ENCODE measurements around the gene BAHD1.
"Not testable (repeated sequence)": the region's sequence is repeated elsewhere in the genome, so short reads cannot be mapped to it uniquely, and the experiment has no call there.

The BAHD1 gene

DNA sequence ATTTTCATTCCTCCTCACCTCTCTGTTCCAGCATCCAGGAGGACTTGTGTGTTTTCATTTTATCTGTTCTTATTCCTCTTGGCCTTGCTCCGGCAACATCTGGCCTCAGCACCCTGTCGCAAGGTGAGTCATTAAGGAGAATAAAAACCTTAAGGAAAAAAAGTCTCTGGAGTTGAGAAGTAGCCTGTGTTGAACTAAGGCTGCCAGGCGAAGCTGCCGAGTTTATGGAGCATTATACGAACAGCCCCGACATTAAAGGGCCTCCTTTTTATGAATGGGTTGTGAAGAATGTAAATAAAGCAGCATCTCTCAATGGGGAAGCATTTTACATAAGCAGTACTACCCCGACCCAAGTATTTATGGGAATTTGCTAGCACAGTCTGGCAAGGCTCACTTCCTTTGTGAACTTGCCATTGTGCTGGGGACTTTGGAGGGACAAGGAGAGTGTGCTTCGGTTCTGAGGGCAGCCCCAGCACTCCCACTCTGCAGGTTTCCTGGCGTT lies 4.7 kb downstream of the BAHD1 start:
- DNase-seq (ENCODE audit: low read depth in 2 of 2), result no peak

GRCh38 chr15:40446144-40446543 lies 5.4 kb downstream of the BAHD1 start:
- no peak for DNase-seq (ENCODE audit: low read depth in 2 of 2)

DNA sequence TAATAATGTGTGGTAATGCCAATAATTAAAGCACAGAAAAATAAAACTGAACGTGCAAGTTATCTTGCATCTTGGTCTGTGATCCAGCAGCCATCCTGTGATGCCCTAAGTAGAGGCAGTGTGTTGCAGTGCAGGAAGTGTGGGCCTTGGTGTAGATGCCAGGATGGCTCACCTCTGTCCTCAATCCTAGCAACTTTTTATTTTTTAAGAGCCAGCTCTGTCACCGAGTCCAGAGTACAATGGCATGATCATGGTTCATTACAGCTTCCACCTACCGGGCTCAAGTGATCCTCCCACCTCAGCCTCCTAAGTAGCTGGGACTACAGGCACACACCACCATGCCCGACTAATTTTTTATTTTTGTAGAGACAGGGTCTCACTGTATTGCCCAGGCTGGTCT lies 7.6 kb downstream of the BAHD1 start:
- no peak for DNase-seq (ENCODE audit: low read depth in 2 of 2)

DNA sequence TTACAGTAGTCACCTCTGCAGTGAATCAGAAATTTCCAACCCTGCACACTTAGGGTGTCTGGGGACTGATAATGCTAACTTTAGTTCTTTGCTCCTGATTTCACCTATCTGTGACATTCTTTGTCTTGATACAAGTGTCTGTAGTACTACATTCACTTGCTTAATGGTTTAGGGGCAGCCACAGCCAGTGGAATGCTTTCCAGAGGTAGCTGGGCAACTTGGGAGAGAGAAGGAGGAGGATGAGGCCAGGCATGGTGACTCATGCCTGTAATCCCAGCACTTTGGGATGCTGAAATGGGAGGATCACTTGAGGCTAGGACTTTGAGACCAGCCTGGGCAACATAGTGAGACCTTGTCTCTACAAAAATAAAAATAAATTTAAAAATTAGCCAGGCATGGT lies 8.5 kb downstream of the BAHD1 start:
- no peak for DNase-seq (ENCODE audit: low read depth in 2 of 2)

- DNase-seq (ENCODE audit: low read depth in 2 of 2), result no peak
Measured at GRCh38 chr15:40450047-40450446, 9.3 kb downstream of the BAHD1 start.

DNA sequence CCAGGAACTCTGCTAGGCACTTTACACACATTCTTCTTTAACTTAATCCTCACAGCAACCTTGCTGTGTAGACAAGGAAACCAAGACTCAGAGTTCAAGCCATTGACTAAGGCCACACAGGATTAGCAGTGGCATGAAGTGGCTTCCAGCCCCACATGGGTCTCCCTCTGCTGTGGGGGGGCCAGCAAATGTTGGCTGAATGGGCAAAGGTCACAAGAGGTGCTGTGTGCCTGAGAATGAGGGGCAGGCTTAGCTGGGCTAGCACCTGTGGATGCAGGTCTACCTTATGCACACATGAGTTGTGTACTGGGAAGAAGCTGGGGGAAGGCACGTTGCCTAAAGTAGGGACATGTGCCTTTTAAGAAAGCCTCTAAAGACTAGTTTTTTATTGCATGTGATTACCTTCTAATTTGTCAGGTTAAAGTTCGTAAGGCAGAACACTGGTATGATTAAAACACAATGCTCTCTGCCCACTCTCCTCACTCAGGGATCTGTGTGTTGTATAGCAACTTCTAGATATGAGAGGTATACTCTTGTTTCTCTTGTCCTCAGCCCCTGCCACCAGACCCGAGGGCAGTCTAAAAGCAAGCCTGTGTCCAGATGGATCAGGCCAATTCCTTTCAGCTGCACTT lies 10.9 kb downstream of the BAHD1 start:
- DNase-seq (ENCODE audit: low read depth in 2 of 2), result no peak

GRCh38 chr15:40452296-40453090 lies 11.7 kb downstream of the BAHD1 start:
- no peak for DNase-seq (ENCODE audit: low read depth in 2 of 2)

- DNase-seq (ENCODE audit: low read depth in 2 of 2), result not testable (repeated sequence)
Measured at GRCh38 chr15:40453941-40454340, 13.2 kb downstream of the BAHD1 start.

DNA sequence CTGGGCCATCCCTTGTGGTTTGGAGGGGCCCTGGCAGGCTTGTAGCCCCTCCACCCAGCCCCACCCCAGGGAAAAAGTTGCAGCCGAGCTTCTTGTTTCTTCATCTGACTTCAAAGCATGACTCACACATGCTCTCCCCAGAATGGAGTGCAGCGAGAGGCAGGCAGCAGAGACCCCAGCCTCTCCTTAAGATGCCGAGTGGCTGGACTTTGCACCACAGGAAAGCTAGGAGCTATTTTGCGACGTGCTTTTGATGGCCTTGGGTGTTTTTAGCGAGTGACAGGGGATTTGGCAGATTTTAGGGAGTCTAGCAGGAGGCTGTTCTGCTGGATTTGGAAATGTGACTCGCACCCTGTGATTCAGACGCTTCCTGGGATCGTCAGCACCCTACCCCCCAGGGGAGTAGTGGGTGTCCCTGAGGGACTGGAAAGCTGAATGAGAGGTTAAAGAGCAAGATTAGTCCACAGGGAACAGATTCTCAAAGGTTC lies 14.2 kb downstream of the BAHD1 start:
- no peak for DNase-seq (ENCODE audit: low read depth in 2 of 2)

- no peak for DNase-seq (ENCODE audit: low read depth in 2 of 2)
Measured at GRCh38 chr15:40456299-40456712, 15.6 kb downstream of the BAHD1 start.

GRCh38 chr15:40456738-40457137 lies 16.0 kb downstream of the BAHD1 start:
- DNase-seq (ENCODE audit: low read depth in 2 of 2), result no peak

DNA sequence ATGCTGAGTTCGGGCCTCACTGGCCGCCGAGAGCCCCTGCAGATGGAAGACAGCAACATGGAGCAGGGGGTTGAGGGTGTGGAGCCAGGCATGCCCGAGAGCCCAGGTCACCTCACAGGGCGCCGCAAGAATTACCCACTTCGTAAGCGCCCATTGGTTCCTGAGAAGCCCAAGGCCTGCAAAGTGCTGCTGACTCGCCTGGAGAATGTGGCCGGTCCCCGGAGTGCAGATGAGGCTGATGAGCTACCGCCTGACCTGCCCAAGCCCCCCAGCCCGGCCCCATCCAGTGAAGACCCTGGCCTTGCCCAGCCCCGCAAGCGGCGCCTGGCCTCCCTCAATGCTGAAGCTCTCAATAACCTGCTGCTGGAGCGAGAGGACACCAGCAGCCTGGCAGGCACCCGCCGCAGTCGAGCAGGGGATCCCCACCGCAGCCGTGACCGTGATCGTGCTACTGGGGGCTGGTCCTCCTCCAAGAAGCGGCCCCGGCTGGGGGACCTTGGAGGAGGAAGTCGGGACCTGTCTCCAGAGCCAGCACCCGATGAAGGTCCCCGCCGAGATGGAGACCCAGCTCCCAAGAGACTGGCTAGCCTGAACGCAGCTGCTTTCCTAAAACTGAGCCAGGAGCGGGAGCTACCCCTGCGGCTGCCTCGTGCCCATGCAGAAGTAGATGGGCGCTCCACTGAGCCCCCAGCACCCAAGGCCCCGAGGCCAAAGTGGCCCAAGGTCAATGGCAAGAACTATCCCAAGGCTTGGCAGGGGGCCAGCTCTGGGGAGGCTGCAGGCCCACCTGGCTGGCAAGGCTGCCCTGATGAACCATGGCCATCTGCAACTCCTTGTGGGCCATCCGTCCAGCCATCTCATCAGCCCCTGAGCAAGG lies 18.0 kb downstream of the BAHD1 start:
- DNase-seq (ENCODE audit: low read depth in 2 of 2), result no peak

GRCh38 chr15:40459391-40460015 lies 18.8 kb downstream of the BAHD1 start:
- DNase-seq (ENCODE audit: low read depth in 2 of 2), result no peak

- no peak for DNase-seq (ENCODE audit: low read depth in 2 of 2)
Measured at GRCh38 chr15:40460404-40460803, 19.7 kb downstream of the BAHD1 start.

DNA sequence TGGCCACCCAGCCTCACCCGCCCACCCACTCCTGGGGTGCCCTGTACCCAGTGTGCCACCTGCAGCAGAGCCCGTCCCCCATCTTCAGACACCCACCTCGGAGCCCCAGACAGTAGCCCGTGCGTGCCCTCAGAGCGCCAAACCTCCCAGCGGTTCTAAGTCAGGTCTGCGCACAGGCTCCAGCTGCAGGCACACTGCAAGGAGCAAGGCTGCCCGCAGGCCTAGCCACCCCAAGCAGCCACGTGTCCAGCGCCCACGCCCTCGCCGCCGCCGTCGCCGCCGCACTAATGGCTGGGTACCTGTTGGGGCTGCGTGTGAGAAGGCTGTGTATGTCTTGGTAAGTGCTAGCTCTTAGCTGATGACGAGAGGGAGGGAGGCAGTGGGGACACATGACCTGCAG lies 21.2 kb downstream of the BAHD1 start:
- no peak for DNase-seq (ENCODE audit: low read depth in 2 of 2)

GRCh38 chr15:40463279-40463678 lies 22.5 kb downstream of the BAHD1 start:
- no peak for DNase-seq (ENCODE audit: low read depth in 2 of 2)

GRCh38 chr15:40463886-40464545 lies 23.3 kb downstream of the BAHD1 start:
- no peak for DNase-seq (ENCODE audit: low read depth in 2 of 2)

GRCh38 chr15:40464595-40465185 lies 23.9 kb downstream of the BAHD1 start:
- DNase-seq (ENCODE audit: low read depth in 2 of 2), result no peak

- no peak for DNase-seq (ENCODE audit: low read depth in 2 of 2)
Measured at GRCh38 chr15:40465939-40466338, 25.2 kb downstream of the BAHD1 start.

DNA sequence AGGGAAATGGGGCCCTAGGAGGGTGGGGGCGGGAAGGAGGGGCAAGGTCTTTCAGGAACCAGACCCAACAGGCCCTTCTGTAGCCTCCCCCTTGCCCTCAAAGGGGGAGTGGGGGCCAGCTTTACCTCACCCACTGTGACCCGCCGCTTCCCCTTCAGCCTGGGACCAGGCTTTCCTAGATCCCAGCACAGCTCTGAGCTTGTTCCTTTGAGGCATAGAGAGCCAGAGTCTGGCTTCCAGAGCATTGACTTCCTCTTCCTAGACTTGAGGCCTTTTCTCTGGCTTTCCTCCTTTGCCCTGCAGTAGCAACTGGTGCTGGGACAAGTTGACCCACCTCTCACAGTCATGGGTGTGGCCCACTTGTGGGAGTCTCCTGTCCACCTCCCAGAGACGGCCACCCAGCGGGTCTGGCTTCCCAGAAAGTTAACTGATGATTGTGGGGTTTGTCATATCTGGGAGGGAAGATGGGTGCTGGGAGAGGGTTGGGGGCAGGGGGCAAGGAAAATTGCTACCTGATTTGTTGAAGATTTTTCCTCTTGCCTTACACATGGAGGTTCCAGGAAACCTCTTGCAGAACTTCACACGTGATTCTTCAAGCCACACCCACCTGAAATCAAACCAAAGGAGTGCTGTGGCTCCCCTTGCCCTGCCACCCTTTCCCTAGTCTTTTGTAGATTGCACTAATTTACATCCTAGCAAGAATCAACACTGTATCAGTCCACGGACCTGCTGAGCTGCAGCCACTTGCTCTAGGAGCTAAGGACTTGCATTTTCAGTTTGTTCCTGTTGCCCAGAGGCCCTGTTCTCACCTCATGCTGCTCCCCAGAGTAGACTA lies 25.9 kb downstream of the BAHD1 start:
- DNase-seq (ENCODE audit: low read depth in 2 of 2), result no peak
